Left lung (tissue), 10 donors: ENCODE data around the gene THAP5. TPM values are rescaled to one million over a fixed set of nuclear protein-coding genes. Genes with fewer than 3 reads are reported as not detected.

Source experiments
- ATAC-seq: fragments of 200-7000 bp; cut with Tn5 transposase; one replicate; pipeline ENCODE4 v1.9.1; 2020; ENCODE audit warnings: moderate library complexity
- DNase-seq, 4 donors: peaks; one replicate each; pipeline ENCODE4 v3.0.0-alpha.2; 2013 to 2020
- H3K27ac ChIP-seq, 2 donors: fragments of 200-600 bp; sonication (generic) in 1 of 2; one replicate each; pipeline versions ENCODE4 v1.5.0 to v1.8.0; 2020 to 2021
- H3K27me3 ChIP-seq, 2 donors: fragments of 200-600 bp; sonication (generic) in 1 of 2; one replicate each; pipeline versions ENCODE4 v1.5.0 to v1.8.0; 2020 to 2021
- H3K36me3 ChIP-seq, 2 donors: fragments of 200-600 bp; sonication (generic) in 1 of 2; one replicate each; pipeline versions ENCODE4 v1.5.0 to v1.8.0; 2020 to 2021
- H3K4me1 ChIP-seq, 2 donors: fragments of 200-600 bp; one replicate each; pipeline ENCODE4 v1.8.0; 2021
- H3K4me3 ChIP-seq, 2 donors: fragments of 200-600 bp; sonication (generic) in 1 of 2; one replicate each; pipeline versions ENCODE4 v1.5.0 to v1.8.0; 2020 to 2021; ENCODE audit warnings: mild to moderate bottlenecking in 1 of 2
- H3K9me3 ChIP-seq, 2 donors: fragments of 200-600 bp; sonication (generic) in 1 of 2; one replicate each; pipeline versions ENCODE4 v1.5.0 to v1.8.0; 2020 to 2021
- intact Hi-C, 2 donors: fragments of 100-400 bp; cut with DNase I; formaldehyde crosslinking; loops; one replicate each; pipeline versions ENCODE4 v1.11.2 to v1.14.2; 2022
- polyA plus RNA-seq, 6 donors: library from polyadenylated mRNA; unstranded; fragments of 120-200 nt; gene quantifications; one replicate each; pipeline ENCODE4 v1.2.1, GENCODE V29; 2013; ENCODE audit not compliant: insufficient read length in 6 of 6
- total RNA-seq, 2 donors: library from RNA; stranded (reverse); fragmentation: NEBNext Ultra II Directional; extraction: Animal tissue kit (Norgen Biotek cat#: 25700); gene quantifications; one replicate each; pipeline ENCODE4 v1.2.1, GENCODE V29; 2021
- TF ChIP-seq, protein P1 (sequence below), 2 donors: fragments of 200-600 bp; sonication (generic) in 1 of 2; IDR thresholded peaks; one replicate each; pipeline versions ENCODE4 v1.5.0 to v1.8.0; 2021; ENCODE audit warnings: antibody characterized with exemption in 2 of 2
- donor health status: DM: no; HTN: yes; CAD: no.
- donor health status: DM: no; HTN: no; CAD: no.

Gene THAP5
- total and polyA plus RNA-seq, 8 donors: 19.4 to 36.8 (median 33.3) TPM

DNA sequence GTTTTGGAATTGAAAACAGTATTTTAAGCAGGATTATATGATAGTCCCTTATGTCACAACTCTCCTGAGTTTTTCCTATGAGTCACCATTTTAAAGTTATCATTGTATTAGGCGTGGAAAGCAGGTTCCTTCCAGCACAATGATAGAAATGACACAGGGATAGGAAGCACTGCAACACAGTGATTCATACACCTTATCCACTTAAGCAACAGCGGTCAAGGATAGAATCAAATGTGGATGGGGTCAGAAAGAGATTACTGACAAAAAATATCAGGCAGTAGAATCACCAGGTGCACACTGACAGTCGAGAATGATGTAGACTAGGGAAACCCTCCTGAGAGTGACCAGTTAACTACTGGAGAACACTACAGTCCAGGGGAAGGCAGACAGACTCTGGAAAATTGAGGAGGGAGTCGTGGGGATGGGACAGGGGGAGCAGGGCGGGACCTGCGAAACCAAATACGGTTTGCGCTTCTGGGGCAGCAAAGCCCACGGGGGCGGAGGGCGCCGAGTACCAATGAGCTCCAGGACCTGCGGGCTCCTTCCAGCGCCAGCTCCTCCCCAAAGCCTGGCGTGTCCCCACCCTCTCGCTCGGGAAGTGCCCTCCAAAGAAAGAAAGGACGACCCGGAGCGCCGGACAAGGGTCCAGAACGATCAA, 44.0 kb downstream of the THAP5 start:
- intact Hi-C loops: no loop called here
- Histone ChIP-seq H3K36me3 (no peaks in the 10 kb centered on the region), H3K9me3 (no peaks in the 10 kb centered on the region), H3K4me1 (peaks cover 16 to 53% of the 10 kb centered on the region in 2 donors), H3K27ac (peak overlapping the region; percentile 99 to 100), H3K4me3 (peak overlapping the region; percentile 69), H3K27me3 (no peaks in the 10 kb centered on the region)
- TF ChIP-seq, protein P1, sequence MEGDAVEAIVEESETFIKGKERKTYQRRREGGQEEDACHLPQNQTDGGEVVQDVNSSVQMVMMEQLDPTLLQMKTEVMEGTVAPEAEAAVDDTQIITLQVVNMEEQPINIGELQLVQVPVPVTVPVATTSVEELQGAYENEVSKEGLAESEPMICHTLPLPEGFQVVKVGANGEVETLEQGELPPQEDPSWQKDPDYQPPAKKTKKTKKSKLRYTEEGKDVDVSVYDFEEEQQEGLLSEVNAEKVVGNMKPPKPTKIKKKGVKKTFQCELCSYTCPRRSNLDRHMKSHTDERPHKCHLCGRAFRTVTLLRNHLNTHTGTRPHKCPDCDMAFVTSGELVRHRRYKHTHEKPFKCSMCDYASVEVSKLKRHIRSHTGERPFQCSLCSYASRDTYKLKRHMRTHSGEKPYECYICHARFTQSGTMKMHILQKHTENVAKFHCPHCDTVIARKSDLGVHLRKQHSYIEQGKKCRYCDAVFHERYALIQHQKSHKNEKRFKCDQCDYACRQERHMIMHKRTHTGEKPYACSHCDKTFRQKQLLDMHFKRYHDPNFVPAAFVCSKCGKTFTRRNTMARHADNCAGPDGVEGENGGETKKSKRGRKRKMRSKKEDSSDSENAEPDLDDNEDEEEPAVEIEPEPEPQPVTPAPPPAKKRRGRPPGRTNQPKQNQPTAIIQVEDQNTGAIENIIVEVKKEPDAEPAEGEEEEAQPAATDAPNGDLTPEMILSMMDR (IDR thresholded peaks at IDR 0.05): no peak
- DNase-seq: no peak
- ATAC-seq: peak; percentile 79

DNA sequence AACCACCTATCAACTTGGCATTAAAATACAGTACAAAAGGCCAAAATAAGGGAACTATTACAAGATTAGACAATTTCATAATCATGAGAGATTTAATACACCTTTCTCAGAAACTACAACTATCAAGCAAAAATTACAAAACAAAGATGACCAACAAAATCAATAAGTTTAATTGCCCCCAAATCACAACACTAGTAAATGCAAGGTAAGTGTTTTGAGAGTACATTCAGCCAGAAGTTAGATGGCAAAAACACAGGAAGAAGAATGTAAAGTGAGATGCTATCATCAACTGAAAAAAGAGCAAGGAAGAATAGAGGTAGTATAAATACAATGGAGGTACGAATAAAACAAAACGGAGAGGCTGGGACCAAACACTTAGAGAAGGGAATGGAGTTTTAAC, 46.7 kb downstream of the THAP5 start:
- Histone ChIP-seq H3K27me3 (no peaks in the 10 kb centered on the region), H3K4me1 (peaks cover 16 to 56% of the 10 kb centered on the region in 2 donors), H3K4me3 (no peak overlapping the region), H3K9me3 (no peaks in the 10 kb centered on the region), H3K27ac (no peak overlapping the region), H3K36me3 (peaks cover 0 to 14% of the 10 kb centered on the region in 2 donors)
- DNase-seq (no peak), ATAC-seq (no peak)
- intact Hi-C loops: no loop called here
- TF ChIP-seq, protein P1 (IDR thresholded peaks at IDR 0.05): no peak

- ATAC-seq: no peak
- Histone ChIP-seq H3K27ac (no peak overlapping the region), H3K4me3 (no peak overlapping the region), H3K4me1 (peaks cover 0 to 49% of the 10 kb centered on the region in 2 donors), H3K27me3 (no peaks in the 10 kb centered on the region), H3K9me3 (no peaks in the 10 kb centered on the region), H3K36me3 (peaks cover 0 to 45% of the 10 kb centered on the region in 2 donors)
- TF ChIP-seq, protein P1 (IDR thresholded peaks at IDR 0.05): no peak
- intact Hi-C loops: no loop called here
- no peak for DNase-seq
Measured at GRCh38 chr7:108517951-108518350, 51.6 kb downstream of the THAP5 start.

DNA sequence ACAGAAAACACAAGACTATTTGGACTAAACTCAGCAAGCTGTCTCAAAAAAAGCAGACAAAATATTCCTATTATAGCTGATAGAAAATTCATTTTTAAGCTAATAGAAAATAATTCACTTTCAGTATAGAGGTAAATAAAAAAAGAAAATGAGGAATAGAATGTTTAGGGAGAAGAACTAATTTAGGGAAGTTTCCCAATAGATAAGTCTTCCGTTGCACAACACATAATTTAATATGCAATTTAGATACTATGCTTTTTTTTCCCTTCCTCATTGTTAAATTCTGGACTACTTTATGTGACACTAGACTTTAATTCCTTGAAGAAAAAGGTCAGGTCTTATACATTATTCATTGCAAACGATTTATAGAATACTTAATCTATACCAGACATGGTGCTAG, 53.9 kb downstream of the THAP5 start:
- H3K36me3 ChIP-seq: peaks cover 0 to 62% of the 10 kb centered on the region in 2 donors

GRCh38 chr7:108515013-108515412, 54.5 kb downstream of the THAP5 start:
- DNase-seq (no peak), ATAC-seq (no peak)
- Histone ChIP-seq H3K4me1 (peaks cover 0 to 22% of the 10 kb centered on the region in 2 donors), H3K9me3 (no peaks in the 10 kb centered on the region), H3K27ac (peak overlapping the region in 1 of 2 donors; percentile 30), H3K27me3 (no peaks in the 10 kb centered on the region), H3K4me3 (no peak overlapping the region), H3K36me3 (peaks cover 0 to 68% of the 10 kb centered on the region in 2 donors)
- TF ChIP-seq, protein P1 (IDR thresholded peaks at IDR 0.05): no peak
- intact Hi-C loops: no loop called here

More for the DNA sequence above, 53.9 kb downstream of the THAP5 start:
- no peaks in the 10 kb centered on the region for H3K9me3 ChIP-seq
- H3K4me3 ChIP-seq: no peak overlapping the region
- H3K4me1 ChIP-seq: peaks cover 0 to 27% of the 10 kb centered on the region in 2 donors
- H3K27me3 ChIP-seq: no peaks in the 10 kb centered on the region
- intact Hi-C loops: no loop called here
- DNase-seq (no peak), ATAC-seq (no peak)
- TF ChIP-seq, protein P1 (IDR thresholded peaks at IDR 0.05): no peak
- H3K27ac ChIP-seq: peak overlapping the region in 1 of 2 donors; percentile 30

Other genes starting within 250 kb of the THAP5 start
- gene NRCAM, start 113.3 kb downstream of the THAP5 start, total RNA-seq: 10 to 100 TPM; 10.6 to 12.7 TPM
- gene NRCAM, start 113.3 kb downstream of the THAP5 start, polyA plus RNA-seq: 10 to 100 TPM; 12.5 to 36.7 (median 17.8) TPM
- 10 to 100 TPM; 32.3 to 33.4 TPM for gene PNPLA8, start 43.6 kb downstream of the THAP5 start, total RNA-seq
- gene PNPLA8, start 43.6 kb downstream of the THAP5 start, polyA plus RNA-seq: 10 to 100 TPM; 28.7 to 38.0 (median 33.2) TPM
- gene DNAJB9, start 168 bp upstream of the THAP5 start, total RNA-seq: 10 to 100 TPM; 26.2 to 34.3 TPM
- gene DNAJB9, start 168 bp upstream of the THAP5 start, polyA plus RNA-seq: 10 to 100 TPM; 26.4 to 33.9 (median 31.4) TPM